Activated CD8-positive, alpha-beta memory T cell treated with anti-CD3 and anti-CD28 coated beads, Interleukin-2, amount 50 U/mL, for 48 hours (primary cell): ENCODE measurements around the gene AGBL1.

ENCODE experiments used
- DNase-seq: peaks from one replicate; pipeline ENCODE4 v3.0.0-alpha.2; 2020

The AGBL1 gene

GRCh38 chr15:86659724-86660411 lies 580.2 kb downstream of the AGBL1 start:
- no peak for DNase-seq

DNA sequence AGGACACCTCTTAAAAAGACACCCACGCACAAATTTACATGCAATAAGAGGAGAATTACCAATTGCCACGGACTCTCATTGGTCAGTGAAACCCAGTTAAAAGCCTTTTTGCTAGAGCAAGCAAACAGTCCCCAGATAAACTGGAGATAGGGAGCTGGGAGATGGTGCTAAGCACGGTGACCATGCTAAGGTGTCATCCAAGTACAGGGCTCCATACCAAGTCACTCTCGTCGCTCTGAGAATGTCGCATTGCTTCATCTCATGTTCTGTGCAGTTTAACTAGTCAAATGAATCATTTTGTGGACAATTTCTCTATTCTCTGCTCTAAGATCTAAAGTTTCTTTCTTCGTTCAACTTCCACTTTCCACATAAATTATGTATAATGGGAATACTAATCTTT lies 581.9 kb downstream of the AGBL1 start:
- DNase-seq, result no peak

DNA sequence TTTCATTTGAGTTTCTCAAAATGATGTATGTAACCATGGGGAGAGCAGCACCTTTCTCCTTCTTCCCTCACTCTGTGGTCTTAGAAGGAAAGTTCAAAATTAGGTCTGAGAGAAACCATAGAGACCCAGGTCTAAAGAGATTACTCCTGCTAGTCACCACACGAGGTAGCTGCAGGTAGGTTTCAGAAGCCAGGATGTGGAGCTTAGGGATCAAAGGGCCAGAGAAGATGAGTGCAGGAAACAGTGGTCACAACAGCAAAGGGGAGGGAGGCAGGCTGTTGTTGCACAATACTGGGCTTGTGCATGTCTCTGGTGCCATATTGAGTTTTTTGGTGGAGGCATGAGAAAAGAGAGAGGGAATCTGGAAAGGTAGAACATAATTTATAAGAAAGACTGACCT lies 583.6 kb downstream of the AGBL1 start:
- no peak for DNase-seq

DNA sequence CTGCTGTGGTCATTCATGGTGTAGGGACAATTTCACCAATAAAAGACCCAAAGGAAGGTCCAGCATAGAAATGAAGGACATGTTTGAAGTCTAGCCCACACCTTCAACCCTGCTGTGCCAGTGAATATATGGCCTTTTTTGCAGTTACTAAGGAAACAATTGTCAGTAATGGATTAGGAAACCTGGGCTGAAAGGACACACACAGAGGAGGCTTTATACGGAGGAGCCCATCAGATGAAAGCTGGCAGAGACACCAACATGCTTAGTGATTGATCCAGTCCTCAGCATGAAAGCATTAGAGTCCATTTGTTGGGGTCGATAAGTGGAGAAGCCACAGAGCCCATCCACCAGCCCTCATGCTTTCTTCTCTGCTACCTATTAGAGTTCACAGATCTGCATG lies 584.3 kb downstream of the AGBL1 start:
- DNase-seq, result no peak

DNA sequence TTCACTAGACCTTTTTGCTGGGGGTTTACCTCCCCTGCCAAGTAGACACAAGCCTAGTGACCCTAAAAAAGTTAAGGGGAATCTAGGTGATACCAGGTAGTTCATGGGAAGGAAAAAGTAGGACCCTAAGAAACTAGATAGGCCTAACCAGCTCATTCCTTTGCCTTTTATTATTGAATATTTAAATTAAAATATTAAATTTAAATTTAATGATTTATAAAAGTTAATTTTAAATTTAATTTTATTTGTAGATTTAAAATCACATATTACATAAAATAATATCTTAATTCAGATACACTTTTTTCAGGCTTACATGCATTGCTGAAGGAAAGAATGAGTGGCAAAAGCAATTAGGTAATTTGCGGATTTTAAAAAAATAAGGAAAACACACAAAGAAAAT lies 584.9 kb downstream of the AGBL1 start:
- no peak for DNase-seq

GRCh38 chr15:86676002-86676401 lies 596.3 kb downstream of the AGBL1 start:
- DNase-seq, result no peak

DNA sequence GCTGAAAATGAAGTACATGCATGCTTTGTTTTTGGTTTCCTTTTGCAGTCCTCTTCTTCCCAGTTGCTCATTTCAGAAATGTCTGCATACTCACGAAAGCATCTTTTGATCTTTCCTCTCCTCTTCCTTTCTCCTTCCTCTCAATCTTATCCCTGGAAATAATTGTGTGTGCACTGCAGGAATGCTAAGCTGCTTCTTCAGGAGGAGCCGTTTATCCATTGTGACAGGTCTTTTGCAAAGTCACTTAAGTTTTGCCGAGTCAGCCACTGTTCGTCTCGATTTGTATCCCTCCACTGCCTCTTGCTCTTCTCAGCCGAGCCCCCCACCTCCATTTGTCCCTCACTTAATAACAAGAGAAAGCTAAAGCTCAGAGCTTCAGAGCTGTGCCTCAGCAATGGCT lies 597.6 kb downstream of the AGBL1 start:
- no peak for DNase-seq

GRCh38 chr15:86685263-86685662 lies 605.6 kb downstream of the AGBL1 start:
- DNase-seq, result no peak

GRCh38 chr15:86689006-86689405 lies 609.3 kb downstream of the AGBL1 start:
- no peak for DNase-seq

- no peak for DNase-seq
Observed at GRCh38 chr15:86690566-86690965, 610.9 kb downstream of the AGBL1 start.

DNA sequence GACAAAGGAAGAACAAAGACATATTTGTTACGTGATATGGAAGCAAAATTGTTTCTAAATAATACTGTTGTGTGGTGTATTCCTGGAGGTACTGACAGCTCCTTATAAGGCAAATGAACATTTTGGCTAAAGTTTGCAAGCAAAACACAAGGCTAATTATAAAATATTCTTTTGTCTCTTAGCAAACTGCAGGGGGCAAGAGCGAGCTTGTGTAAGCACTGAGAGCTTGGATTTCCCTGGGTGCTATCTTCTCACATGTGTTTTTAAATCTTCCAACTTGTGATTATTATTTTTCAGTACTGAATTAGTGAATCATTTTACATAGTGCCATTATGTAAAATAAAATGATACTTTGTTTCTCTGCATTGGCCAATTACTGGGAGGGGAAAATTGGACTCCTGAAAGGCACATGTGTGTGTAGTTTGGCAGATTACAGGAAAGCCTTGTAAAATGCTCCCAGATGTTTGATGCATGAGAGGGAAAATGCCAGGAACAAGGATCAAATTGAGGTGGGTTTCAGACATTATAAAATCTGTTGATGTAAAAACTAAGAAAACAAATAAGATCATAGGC lies 611.5 kb downstream of the AGBL1 start:
- no peak for DNase-seq

DNA sequence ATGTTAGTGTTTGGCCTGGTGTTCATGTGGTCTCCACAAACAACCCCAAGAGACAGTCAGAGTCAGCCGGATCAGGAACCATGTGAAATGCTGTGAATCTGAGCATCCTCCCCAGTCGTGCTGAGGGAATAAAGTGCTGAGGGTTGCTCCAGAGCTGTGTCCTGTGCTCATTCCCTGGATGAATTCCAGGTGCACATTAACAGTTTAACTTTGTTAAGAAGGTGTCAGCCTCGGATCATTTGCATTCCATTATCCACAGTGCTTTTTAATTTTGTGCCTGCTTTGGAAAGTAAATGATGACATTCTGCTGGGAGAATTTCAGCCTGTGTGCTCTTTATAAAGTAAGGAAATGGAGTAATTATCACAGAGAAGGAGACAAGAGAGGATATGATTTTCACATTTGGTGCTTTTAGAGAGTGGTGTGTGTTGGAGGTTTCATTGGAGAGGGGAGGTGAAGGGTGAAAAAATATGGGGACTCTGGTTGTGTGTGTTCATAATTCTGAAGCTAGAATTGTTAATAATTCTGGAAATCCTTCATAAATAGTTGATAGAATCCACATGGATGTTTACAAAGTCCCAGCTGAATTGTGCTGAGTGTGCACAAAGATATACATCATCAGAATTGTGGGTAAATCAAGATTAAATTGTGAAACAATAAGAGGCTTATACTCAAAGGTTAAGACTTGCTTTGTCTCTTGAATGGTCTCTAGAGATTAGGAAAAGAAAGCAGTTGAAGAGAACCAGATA lies 621.4 kb downstream of the AGBL1 start:
- no peak for DNase-seq

- no peak for DNase-seq
Observed at GRCh38 chr15:86701611-86701963, 621.9 kb downstream of the AGBL1 start.

DNA sequence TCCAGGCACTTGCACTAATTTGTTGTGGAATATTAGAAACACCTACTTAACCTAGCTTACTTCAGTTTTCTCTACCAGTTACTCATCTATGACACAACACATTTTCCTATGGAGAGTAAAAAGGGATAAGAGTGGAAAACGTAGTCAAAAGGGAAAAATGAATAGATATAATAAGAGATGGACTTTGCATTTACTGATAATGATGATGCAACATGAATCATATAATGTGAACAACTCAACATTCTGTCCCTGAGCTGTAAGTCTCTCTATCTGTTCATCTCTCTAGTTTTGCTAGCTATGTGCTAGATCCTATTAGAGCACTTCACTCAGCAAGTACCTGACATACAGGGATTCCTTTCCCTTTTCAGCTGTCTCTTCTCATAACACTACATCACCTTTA lies 627.1 kb downstream of the AGBL1 start:
- DNase-seq, result no peak

DNA sequence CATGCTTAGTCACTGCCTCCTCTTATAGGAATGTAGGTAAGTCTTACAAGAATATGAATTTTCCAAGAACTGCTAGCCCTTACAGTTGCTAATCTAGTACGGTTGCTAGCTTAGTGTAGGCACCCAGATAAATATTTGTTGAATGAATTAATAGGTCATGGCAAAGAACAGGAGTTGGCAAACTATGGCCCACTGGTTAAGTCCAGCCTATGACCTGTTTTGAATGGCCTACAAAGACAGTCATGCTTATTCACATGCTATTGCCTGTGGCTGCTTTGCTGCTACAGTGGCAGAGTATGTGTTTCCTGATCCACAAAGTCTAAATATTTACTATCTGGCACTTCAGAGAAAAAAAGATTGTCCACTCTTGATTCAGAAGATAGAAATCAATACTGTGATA lies 631.8 kb downstream of the AGBL1 start:
- no peak for DNase-seq

DNA sequence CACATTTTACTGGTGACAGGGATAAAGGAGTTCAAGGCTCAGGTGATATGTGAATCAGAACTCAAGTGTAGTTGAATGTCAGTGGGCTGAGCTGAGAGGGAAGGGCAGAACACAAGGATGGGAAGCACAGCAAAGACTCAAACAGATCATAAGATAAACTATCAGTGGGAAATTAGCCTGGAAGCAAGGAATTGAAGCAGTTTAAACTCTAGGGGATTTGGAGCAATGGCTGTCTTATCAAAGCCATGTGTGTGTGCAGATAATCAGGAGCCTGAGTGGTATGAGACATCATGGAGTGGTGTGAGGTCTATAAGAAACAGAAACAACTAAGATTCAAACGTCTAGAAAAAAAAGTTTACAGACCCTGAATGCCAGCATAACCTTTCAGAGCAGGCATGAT lies 634.6 kb downstream of the AGBL1 start:
- no peak for DNase-seq

GRCh38 chr15:86725628-86726027 lies 646.0 kb downstream of the AGBL1 start:
- no peak for DNase-seq

- no peak for DNase-seq
Observed at GRCh38 chr15:86735247-86736040, 655.8 kb downstream of the AGBL1 start.

GRCh38 chr15:86741917-86742316 lies 662.2 kb downstream of the AGBL1 start:
- DNase-seq, result no peak

- peak; percentile 78 for DNase-seq
Observed at GRCh38 chr15:86743283-86743903, 663.7 kb downstream of the AGBL1 start.

GRCh38 chr15:86744198-86744780 lies 664.6 kb downstream of the AGBL1 start:
- DNase-seq, result no peak

DNA sequence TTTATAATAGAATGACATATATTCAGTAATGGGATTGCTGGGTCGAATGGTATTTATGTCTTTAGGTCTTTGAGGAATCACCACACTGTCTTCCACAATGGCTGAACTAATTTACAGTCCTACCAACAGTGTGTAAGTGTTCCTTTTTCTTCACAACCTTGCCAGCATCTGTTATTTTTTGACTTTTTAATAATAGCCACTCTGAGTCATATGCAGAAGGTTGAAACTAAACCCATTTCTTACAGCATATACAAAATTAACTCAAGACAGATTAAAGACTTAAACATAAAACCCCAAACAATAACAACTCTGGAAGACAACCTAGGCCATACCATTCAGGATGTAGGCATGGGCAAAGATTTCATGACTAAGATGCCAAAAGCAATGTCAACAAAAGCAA lies 671.4 kb downstream of the AGBL1 start:
- no peak for DNase-seq

DNA sequence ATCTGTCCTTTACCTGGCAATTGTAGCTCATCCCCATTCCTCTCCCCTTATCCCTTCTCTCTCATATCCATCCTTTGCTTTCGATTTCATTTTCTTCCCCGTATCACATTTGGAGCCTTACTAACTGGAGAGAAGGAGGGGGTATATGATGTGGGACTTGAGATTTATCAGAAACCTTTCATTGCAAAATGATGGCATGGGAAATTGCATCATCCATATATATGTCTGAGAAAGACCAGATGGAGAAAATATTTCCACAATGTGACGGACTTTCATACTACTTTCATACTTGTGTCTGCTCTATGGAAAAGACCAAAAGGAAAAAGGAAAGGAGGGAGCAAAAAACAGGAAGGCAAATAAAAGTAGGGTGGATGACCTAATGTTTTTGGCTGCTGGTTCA lies 675.2 kb downstream of the AGBL1 start:
- no peak for DNase-seq
